ENCODE data around the gene PHF21A.
"Not testable (repeated sequence)": the region's sequence is repeated elsewhere in the genome, so short reads cannot be mapped to it uniquely, and the experiment has no call there.

The PHF21A gene

DNA sequence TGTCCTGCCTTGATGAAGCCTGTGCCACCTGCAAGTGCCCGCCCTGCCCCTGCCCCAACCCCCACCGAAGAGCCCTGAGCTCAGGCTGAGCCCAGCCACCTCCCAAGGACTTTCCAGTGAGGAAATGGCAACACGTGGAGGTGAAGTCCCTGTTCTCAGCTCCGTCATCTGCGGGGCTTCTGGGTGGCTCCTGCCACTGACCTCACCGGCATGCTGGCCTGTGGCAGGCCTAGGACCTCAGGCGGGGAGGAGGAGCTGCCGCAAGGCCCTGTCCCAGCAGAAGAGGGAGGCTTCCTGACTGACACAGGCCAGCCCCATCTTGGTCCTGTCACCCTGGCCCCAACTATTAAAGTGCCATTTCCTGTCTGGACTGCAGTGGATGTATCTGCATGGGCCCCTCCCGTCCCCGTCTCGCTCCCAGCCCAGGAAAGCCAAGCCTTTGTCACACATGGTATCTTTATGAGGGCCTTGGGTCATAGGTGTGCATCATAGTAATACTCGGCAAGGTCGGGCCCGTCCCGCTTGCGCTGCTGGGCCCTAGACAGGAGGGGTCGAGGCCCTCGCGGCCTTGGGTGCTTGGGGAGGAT lies 215.1 kb downstream of the PHF21A start:
- no peaks in the 10 kb centered on the region for H3K9me3 Mint-ChIP-seq
- no peaks in the 10 kb centered on the region for H3K36me3 Mint-ChIP-seq (ENCODE audit: low read depth)
- peak overlapping the region; percentile 49 for H3K27ac Mint-ChIP-seq
- H3K4me3 Mint-ChIP-seq, result no peak overlapping the region
- peaks cover 20% of the 10 kb centered on the region for H3K4me1 Mint-ChIP-seq
- no peak for DNase-seq
- TF ChIP-seq, protein P1, sequence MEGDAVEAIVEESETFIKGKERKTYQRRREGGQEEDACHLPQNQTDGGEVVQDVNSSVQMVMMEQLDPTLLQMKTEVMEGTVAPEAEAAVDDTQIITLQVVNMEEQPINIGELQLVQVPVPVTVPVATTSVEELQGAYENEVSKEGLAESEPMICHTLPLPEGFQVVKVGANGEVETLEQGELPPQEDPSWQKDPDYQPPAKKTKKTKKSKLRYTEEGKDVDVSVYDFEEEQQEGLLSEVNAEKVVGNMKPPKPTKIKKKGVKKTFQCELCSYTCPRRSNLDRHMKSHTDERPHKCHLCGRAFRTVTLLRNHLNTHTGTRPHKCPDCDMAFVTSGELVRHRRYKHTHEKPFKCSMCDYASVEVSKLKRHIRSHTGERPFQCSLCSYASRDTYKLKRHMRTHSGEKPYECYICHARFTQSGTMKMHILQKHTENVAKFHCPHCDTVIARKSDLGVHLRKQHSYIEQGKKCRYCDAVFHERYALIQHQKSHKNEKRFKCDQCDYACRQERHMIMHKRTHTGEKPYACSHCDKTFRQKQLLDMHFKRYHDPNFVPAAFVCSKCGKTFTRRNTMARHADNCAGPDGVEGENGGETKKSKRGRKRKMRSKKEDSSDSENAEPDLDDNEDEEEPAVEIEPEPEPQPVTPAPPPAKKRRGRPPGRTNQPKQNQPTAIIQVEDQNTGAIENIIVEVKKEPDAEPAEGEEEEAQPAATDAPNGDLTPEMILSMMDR (IDR thresholded peaks at IDR 0.05), result no peak
- H3K27me3 Mint-ChIP-seq (ENCODE audit: low read depth, poor library complexity), result no peaks in the 10 kb centered on the region

DNA sequence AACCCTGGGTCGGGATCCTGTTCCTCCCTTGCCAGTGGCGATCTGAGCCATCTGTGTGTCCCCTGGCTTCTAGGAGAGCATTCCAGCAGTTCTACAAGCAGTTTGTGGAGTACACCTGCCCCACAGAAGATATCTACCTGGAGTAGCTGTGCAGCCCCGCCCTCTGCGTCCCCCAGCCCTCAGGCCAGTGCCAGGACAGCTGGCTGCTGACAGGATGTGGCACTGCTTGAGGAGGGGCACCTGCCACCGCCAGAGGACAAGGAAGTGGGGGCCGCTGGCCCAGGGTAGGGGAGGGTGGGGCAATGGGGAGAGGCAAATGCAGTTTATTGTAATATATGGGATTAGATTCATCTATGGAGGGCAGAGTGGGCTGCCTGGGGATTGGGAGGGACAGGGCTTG lies 215.7 kb downstream of the PHF21A start:
- H3K4me3 Mint-ChIP-seq; H3K9me3 Mint-ChIP-seq; DNase-seq; H3K36me3 Mint-ChIP-seq (ENCODE audit: low read depth); H3K27me3 Mint-ChIP-seq (ENCODE audit: low read depth, poor library complexity); H3K27ac Mint-ChIP-seq: not testable (repeated sequence)
- H3K4me1 Mint-ChIP-seq, result peaks cover 25% of the 10 kb centered on the region

DNA sequence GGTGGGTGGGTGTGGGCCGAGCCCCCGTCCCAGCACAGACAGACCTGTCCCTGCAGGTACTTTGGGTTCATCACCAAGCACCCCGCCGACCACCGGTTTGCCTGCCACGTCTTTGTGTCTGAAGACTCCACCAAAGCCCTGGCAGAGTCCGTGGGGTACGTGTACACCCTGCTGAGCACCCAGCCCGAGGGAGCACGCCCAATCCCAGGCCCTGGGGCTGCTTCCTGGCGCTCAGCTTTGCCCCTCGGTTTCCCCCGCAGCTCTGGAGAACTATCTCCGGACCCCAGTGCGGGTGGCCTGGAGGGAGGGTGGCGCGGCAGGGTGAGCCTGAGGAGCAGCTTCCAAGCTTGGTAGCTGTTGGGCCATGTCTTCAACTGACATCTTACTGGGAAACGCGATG lies 216.2 kb downstream of the PHF21A start:
- TF ChIP-seq, protein P1 (IDR thresholded peaks at IDR 0.05), result no peak
- H3K27me3 Mint-ChIP-seq (ENCODE audit: low read depth, poor library complexity), result peaks cover 6% of the 10 kb centered on the region
- H3K4me1 Mint-ChIP-seq, result peaks cover 29% of the 10 kb centered on the region
- no peaks in the 10 kb centered on the region for H3K9me3 Mint-ChIP-seq
- H3K36me3 Mint-ChIP-seq (ENCODE audit: low read depth), result no peaks in the 10 kb centered on the region
- DNase-seq, result no peak
- H3K4me3 Mint-ChIP-seq, result no peak overlapping the region
- no peak overlapping the region for H3K27ac Mint-ChIP-seq

- Mint-ChIP-seq H3K4me1 (peaks cover 29% of the 10 kb centered on the region), H3K27ac (no peak overlapping the region), H3K27me3 (ENCODE audit: low read depth, poor library complexity) (peaks cover 6% of the 10 kb centered on the region), H3K4me3 (no peak overlapping the region), H3K36me3 (ENCODE audit: low read depth) (no peaks in the 10 kb centered on the region), H3K9me3 (no peaks in the 10 kb centered on the region)
- TF ChIP-seq, protein P1 (IDR thresholded peaks at IDR 0.05), result no peak
- DNase-seq, result no peak
Measured at GRCh38 chr11:45904309-45904915, 216.8 kb downstream of the PHF21A start.

DNA sequence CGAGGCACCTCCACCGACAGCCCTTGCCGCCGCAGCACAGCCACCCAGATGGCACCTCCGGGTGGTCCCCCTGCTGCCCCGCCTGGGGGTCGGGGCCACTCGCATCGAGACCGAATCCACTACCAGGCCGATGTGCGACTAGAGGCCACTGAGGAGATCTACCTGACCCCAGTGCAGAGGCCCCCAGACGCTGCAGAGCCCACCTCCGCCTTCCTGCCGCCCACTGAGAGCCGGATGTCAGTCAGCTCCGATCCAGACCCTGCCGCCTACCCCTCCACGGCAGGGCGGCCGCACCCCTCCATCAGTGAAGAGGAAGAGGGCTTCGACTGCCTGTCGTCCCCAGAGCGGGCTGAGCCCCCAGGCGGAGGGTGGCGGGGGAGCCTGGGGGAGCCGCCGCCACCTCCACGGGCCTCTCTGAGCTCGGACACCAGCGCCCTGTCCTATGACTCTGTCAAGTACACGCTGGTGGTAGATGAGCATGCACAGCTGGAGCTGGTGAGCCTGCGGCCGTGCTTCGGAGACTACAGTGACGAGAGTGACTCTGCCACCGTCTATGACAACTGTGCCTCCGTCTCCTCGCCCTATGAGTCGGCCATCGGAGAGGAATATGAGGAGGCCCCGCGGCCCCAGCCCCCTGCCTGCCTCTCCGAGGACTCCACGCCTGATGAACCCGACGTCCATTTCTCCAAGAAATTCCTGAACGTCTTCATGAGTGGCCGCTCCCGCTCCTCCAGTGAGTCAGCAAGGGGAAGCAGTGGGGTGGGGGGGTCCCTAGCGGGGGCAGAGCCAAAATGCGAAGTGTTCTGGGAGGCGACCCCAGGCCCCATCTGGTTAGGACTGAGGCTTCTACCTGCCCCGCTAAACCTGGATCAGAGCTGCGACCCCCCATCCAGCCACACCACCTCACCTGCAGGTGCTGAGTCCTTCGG lies 218.5 kb downstream of the PHF21A start:
- TF ChIP-seq, protein P1 (IDR thresholded peaks at IDR 0.05), result no peak
- H3K27ac Mint-ChIP-seq, result no peak overlapping the region
- no peak for DNase-seq
- H3K4me1 Mint-ChIP-seq, result peaks cover 39% of the 10 kb centered on the region
- no peak overlapping the region for H3K4me3 Mint-ChIP-seq
- no peaks in the 10 kb centered on the region for H3K36me3 Mint-ChIP-seq (ENCODE audit: low read depth)
- H3K27me3 Mint-ChIP-seq (ENCODE audit: low read depth, poor library complexity), result peaks cover 6% of the 10 kb centered on the region
- H3K9me3 Mint-ChIP-seq, result no peaks in the 10 kb centered on the region

DNA sequence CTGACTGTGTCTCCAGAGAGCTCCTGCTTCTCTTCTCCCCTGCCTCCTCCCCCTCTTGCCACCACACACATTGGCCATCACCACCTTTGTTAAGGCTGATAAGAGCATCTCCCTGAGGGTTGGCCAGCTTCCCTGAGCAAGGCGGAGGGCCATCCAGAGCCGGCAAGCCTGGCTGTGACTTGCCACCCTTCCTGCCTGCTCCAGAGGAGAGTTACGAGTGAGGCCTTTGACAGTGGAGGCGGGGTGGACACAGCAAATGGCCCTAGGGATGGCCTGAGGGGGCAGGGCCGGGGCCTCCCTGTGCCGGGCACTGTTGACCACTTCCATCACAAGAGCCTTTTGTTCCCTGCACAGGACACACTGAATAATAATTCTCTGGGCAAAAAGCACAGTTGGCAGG lies 219.6 kb downstream of the PHF21A start:
- Mint-ChIP-seq H3K4me1 (peaks cover 45% of the 10 kb centered on the region), H3K27ac (peak overlapping the region; percentile 48), H3K4me3 (peak overlapping the region; percentile 86), H3K9me3 (no peaks in the 10 kb centered on the region), H3K27me3 (ENCODE audit: low read depth, poor library complexity) (peaks cover 6% of the 10 kb centered on the region), H3K36me3 (ENCODE audit: low read depth) (no peaks in the 10 kb centered on the region)
- DNase-seq, result no peak
- TF ChIP-seq, protein P1 (IDR thresholded peaks at IDR 0.05), result no peak

All from nephron progenitor cell (in vitro differentiated cells).